Neural progenitor cell (in vitro differentiated cells): ENCODE measurements around the gene RANBP1.

ENCODE experiments used
- CTCF ChIP-seq: fragments of 200-600 bp; sonication (generic); IDR thresholded peaks from 2 replicates; pipeline ENCODE4 v1.5.1; 2017; ENCODE audit warnings: antibody characterized with exemption, mild to moderate bottlenecking
- EZH2phosphoT487 ChIP-seq: fragments of 200-600 bp; sonication (generic); IDR thresholded peaks from 2 replicates; pipeline ENCODE4 v1.6.1; 2017; ENCODE audit warnings: antibody characterized with exemption

GRCh38 chr22:20171288-20172140 is 55.6 kb downstream of the RANBP1 start:
- no peak for TF ChIP-seq EZH2phosphoT487
- TF ChIP-seq CTCF: no peak
